OCI-LY7 (cell line): ENCODE results near the gene STX18. TPM values are rescaled to one million over a fixed set of nuclear protein-coding genes. Genes with fewer than 3 reads are reported as not detected.
A peak's percentile ranks its signal among the peaks of the same experiment; 100 is the strongest.

Experiments
- BruUV-seq: library from RNA; stranded (reverse); fragments of 400-500 nt; replicated peaks from 2 replicates; lab custom pipeline; 2021; lab: Mats Ljungman, UMichigan
- CTCF ChIA-PET: fragments of 300-600 bp; sonication (Branson Sonifier 250); formaldehyde crosslinking; loops from one replicate; lab custom pipeline; 2022; ENCODE audit warnings: antibody characterized with exemption; ENCODE audit not compliant: unreplicated experiment; lab: Charles Lee
- POLR2A ChIA-PET: fragments of 300-600 bp; sonication (Branson Sonifier 250); formaldehyde crosslinking; loops from one replicate; lab custom pipeline; 2022; ENCODE audit warnings: antibody characterized with exemption; lab: Charles Lee
- DNase-seq: peaks from one replicate; pipeline ENCODE4 v3.0.0-alpha.2; 2015; ENCODE audit warnings: low spot score
- H2AFZ ChIP-seq: fragments of 200-600 bp; sonication (generic), shearing (Covaris generic); 2 replicates; pipeline ENCODE4 v1.6.1; 2014; ENCODE audit warnings: mild to moderate bottlenecking, antibody characterized with exemption, low read length, moderate library complexity
- H3K27ac ChIP-seq: fragments of 200-600 bp; sonication (generic); 2 replicates; pipeline ENCODE4 v1.5.1; 2014; ENCODE audit warnings: mixed run types, low read depth, mild to moderate bottlenecking, moderate library complexity, low read length, inconsistent platforms; ENCODE audit not compliant: poor library complexity, severe bottlenecking
- H3K36me3 ChIP-seq: fragments of 200-600 bp; sonication (generic); 2 replicates; pipeline ENCODE4 v1.6.1; 2014; ENCODE audit warnings: mild to moderate bottlenecking, antibody characterized with exemption, low read length, moderate library complexity, mixed read lengths; ENCODE audit not compliant: insufficient read depth
- H3K4me1 ChIP-seq: fragments of 200-600 bp; sonication (generic); 2 replicates; pipeline ENCODE4 v1.5.1; 2014; ENCODE audit warnings: mild to moderate bottlenecking, low read length; ENCODE audit not compliant: insufficient read depth, poor library complexity, severe bottlenecking
- H3K4me2 ChIP-seq: fragments of 200-600 bp; sonication (generic); 2 replicates; pipeline ENCODE4 v1.6.1; 2014; ENCODE audit warnings: mild to moderate bottlenecking, low read length
- H3K4me3 ChIP-seq: fragments of 200-600 bp; sonication (generic); 2 replicates; pipeline ENCODE4 v1.5.1; 2014; ENCODE audit warnings: mild to moderate bottlenecking, low read depth, low read length; ENCODE audit not compliant: poor library complexity, severe bottlenecking
- H3K79me2 ChIP-seq: fragments of 200-600 bp; sonication (generic); 2 replicates; pipeline ENCODE4 v1.6.1; 2016; ENCODE audit warnings: low read depth, mild to moderate bottlenecking, low read length, moderate library complexity, mixed read lengths; ENCODE audit not compliant: insufficient read depth
- H3K9me2 ChIP-seq: fragments of 200-600 bp; sonication (generic); 2 replicates; pipeline ENCODE4 v1.6.1; 2016; ENCODE audit warnings: mild to moderate bottlenecking, low read length, mixed read lengths; ENCODE audit not compliant: insufficient read depth
- H3K9me3 ChIP-seq: fragments of 200-600 bp; sonication (generic); 2 replicates; pipeline ENCODE4 v1.6.1; 2014; ENCODE audit warnings: mild to moderate bottlenecking, mixed run types, low read length, mixed read lengths
- H4K20me1 ChIP-seq: fragments of 200-600 bp; sonication (generic); 2 replicates; pipeline ENCODE4 v1.6.1; 2014; ENCODE audit warnings: mild to moderate bottlenecking, antibody characterized with exemption, low read length, moderate library complexity, mixed read lengths; ENCODE audit not compliant: insufficient read depth
- EZH2phosphoT487 ChIP-seq: fragments of 200-600 bp; sonication (generic); IDR thresholded peaks from 2 replicates; pipeline ENCODE4 v1.6.1; 2018; ENCODE audit warnings: low read depth, borderline replicate concordance, mild to moderate bottlenecking, mixed run types, antibody characterized with exemption, low read length, moderate library complexity, mixed read lengths
- intact Hi-C: fragments of 100-400 bp; cut with micrococcal nuclease; formaldehyde crosslinking; loops from one replicate; pipeline ENCODE4 v1.10.0; 2022; ENCODE audit not compliant: unreplicated experiment
- total RNA-seq, 2 experiments: library from RNA; depleted of rRNA in 1 of 2; stranded (reverse); fragments of >200 nt in 1 of 2; shearing (Covaris generic) in 1 of 2; gene quantifications; 2 replicates each; pipeline ENCODE4 v1.2.3, GENCODE V29; 2014 to 2022
- TF ChIP-seq, protein P1 (sequence below): fragments of 200-600 bp; sonication (generic); conservative IDR thresholded peaks from 2 replicates; pipeline ENCODE4 v1.5.1; 2014; ENCODE audit warnings: mild to moderate bottlenecking, antibody characterized with exemption, low read length, moderate library complexity, mixed read lengths

STX18 gene
- total RNA-seq, 2 experiments from 2014 or later, result 30.6 to 35.2 TPM

DNA sequence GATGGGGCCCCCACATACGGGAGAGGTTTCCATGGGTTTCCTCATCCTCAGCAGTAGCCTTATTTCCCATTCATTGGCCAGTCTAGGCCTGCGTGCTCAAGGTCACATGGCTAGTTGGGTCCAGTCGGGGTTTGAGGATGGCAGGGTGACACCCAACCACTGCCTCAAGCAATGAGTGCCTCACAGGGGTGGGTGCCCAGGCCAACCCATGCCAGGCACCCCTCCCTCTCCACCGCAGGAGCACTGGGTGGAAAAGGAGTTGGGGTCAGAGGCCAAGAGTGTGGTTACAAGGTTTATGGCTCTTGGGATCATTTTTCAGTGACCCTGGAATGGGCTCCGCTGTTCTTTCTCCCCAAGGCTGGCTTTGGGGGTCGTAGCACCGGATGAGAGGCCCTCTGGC, 151.8 kb downstream of the STX18 start:
- no peaks in the 10 kb centered on the region for H3K9me3 ChIP-seq
- no peak overlapping the region for H2AFZ ChIP-seq
- no peak overlapping the region for H3K4me3 ChIP-seq
- no peak for TF ChIP-seq EZH2phosphoT487
- TF ChIP-seq, protein P1, sequence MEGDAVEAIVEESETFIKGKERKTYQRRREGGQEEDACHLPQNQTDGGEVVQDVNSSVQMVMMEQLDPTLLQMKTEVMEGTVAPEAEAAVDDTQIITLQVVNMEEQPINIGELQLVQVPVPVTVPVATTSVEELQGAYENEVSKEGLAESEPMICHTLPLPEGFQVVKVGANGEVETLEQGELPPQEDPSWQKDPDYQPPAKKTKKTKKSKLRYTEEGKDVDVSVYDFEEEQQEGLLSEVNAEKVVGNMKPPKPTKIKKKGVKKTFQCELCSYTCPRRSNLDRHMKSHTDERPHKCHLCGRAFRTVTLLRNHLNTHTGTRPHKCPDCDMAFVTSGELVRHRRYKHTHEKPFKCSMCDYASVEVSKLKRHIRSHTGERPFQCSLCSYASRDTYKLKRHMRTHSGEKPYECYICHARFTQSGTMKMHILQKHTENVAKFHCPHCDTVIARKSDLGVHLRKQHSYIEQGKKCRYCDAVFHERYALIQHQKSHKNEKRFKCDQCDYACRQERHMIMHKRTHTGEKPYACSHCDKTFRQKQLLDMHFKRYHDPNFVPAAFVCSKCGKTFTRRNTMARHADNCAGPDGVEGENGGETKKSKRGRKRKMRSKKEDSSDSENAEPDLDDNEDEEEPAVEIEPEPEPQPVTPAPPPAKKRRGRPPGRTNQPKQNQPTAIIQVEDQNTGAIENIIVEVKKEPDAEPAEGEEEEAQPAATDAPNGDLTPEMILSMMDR, result no peak
- POLR2A ChIA-PET, result no interaction called here
- H4K20me1 ChIP-seq, result no peaks in the 10 kb centered on the region
- H3K4me1 ChIP-seq, result peaks cover 19% of the 10 kb centered on the region
- BruUV-seq, result no TSS peak
- peaks cover 13% of the 10 kb centered on the region; the same call in 1 of the 2 replicates for H3K36me3 ChIP-seq
- intact Hi-C loops, result no loop called here
- CTCF ChIA-PET, result no interaction called here
- no peaks in the 10 kb centered on the region for H3K9me2 ChIP-seq
- H3K4me2 ChIP-seq, result no peak overlapping the region
- no peaks in the 10 kb centered on the region for H3K79me2 ChIP-seq
- no peak for DNase-seq
- H3K27ac ChIP-seq, result no peak overlapping the region

DNA sequence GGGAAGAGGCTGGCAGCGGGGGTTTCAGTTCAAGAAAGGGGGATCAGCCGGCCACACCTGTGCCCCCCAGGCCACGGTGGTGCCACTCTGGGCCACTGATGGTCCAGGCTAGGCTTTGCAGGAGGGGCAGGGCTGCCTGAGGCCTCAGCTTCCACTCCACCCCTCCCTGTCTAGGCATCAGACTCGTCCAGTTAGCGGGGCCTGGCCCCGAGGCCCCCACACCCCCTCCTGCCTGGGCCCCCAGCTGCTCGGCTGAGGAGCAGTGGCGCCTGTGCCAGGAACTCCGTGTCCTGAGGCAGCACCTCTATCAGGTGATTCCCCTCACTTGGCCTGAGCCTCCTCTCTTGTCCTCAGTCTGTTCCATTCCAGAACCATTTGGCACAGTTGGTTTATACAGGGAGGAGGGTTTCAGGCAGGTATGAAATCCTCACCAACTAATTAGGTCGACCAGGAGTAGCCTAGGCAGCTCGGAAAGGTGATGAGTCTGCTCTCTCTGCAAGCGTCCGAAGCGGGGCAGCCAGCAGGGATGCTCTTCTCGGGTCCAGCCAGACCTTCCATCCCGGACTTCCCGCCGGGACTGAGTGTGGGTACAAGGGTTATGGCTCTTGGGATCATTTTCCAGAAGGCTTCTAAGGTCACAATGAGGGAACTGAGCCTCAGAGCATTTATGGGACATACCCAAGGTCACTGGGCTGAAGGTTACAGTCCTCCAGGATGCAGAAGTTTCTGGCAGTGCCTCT, 152.8 kb downstream of the STX18 start:
- no TSS peak for BruUV-seq
- Histone ChIP-seq H3K27ac (no peak overlapping the region), H4K20me1 (no peaks in the 10 kb centered on the region), H3K9me3 (no peaks in the 10 kb centered on the region), H3K4me3 (peak overlapping the region; percentile 79), H3K36me3 (peaks cover 13% of the 10 kb centered on the region; the same call in 1 of the 2 replicates), H3K4me2 (peak overlapping the region; percentile 72), H3K79me2 (no peaks in the 10 kb centered on the region), H3K9me2 (no peaks in the 10 kb centered on the region), H2AFZ (peak overlapping the region; percentile 65), H3K4me1 (peaks cover 25% of the 10 kb centered on the region)
- ChIA-PET POLR2A (no interaction called here), CTCF (no interaction called here)
- DNase-seq, result no peak
- TF ChIP-seq, protein P1, result no peak
- no peak for TF ChIP-seq EZH2phosphoT487
- intact Hi-C loops, result no loop called here

DNA sequence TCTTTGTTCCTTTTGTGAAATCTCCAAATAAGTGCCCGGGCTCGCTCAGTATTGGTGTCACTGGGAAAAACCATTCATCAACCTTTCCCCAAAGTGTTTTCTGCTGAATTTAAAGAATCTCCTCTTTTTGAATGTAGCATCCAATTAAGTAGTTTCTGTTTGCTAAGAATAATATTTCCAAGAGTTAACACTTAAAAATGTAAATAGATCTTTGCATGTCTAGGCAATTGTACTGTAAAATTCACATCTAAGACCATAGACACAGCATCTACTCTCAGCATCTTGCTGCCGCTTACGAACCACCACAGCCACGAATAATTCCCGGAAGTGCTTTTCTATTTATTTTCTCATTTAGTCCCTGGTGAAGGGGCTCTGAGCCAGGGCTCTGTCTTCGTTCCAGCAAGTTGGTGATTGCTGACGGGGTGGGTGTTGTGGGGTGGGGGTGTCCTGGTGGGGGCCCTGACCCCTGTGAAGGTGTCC, 153.5 kb downstream of the STX18 start:
- peaks cover 28% of the 10 kb centered on the region for H3K4me1 ChIP-seq
- no peaks in the 10 kb centered on the region for H3K79me2 ChIP-seq
- H3K9me3 ChIP-seq, result no peaks in the 10 kb centered on the region
- POLR2A ChIA-PET, result no interaction called here
- intact Hi-C loops, result no loop called here
- TF ChIP-seq, protein P1, result no peak
- no peak for TF ChIP-seq EZH2phosphoT487
- BruUV-seq, result no TSS peak
- CTCF ChIA-PET, result no interaction called here
- H3K9me2 ChIP-seq, result no peaks in the 10 kb centered on the region
- peak overlapping the region; percentile 79 for H3K4me3 ChIP-seq
- H3K36me3 ChIP-seq, result peaks cover 9% of the 10 kb centered on the region; the same call in 1 of the 2 replicates
- peak overlapping the region; percentile 72 for H3K4me2 ChIP-seq
- peak overlapping the region; percentile 65 for H2AFZ ChIP-seq
- DNase-seq, result peak; percentile 33
- no peaks in the 10 kb centered on the region for H4K20me1 ChIP-seq
- H3K27ac ChIP-seq, result peak overlapping the region; percentile 54
